OCI-LY1 (cell line): Measurements from ENCODE around the gene CACNA2D3.

Experiments
- EZH2 ChIP-seq: fragments of 200-600 bp; sonication (generic), shearing (Covaris generic); IDR thresholded peaks from 2 replicates; pipeline ENCODE4 v1.8.0; 2017; ENCODE audit warnings: borderline replicate concordance, mixed run types, mild to moderate bottlenecking, antibody characterized with exemption, low read length, moderate library complexity, mixed read lengths
- TF ChIP-seq, protein P1 (sequence below): fragments of 200-600 bp; sonication (generic), shearing (Covaris generic); IDR thresholded peaks from 2 replicates; pipeline ENCODE4 v1.5.1; 2017; ENCODE audit warnings: mild to moderate bottlenecking, antibody characterized with exemption, low read length, moderate library complexity, mixed read lengths

DNA sequence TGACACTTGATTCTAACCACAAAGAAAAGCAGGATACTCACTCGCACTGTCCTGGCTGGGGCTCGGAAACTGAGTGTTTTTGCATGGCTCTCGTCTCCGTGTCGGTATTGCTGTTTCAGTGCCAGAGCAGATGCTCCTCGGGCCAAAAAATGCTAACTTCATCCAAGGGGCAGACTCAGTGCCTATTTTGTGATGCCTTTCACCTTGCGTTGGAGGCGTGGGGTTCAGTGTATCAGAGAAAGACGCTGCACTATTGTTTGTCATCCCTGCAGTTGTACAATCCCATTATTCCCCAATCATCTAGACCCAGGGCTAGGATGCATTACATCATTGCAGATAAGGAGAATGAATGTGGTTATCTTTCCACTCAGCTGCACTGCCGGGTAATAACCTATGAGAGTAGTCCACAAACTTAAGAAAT is 1.4 kb downstream of the CACNA2D3 start:
- TF ChIP-seq, protein P1, sequence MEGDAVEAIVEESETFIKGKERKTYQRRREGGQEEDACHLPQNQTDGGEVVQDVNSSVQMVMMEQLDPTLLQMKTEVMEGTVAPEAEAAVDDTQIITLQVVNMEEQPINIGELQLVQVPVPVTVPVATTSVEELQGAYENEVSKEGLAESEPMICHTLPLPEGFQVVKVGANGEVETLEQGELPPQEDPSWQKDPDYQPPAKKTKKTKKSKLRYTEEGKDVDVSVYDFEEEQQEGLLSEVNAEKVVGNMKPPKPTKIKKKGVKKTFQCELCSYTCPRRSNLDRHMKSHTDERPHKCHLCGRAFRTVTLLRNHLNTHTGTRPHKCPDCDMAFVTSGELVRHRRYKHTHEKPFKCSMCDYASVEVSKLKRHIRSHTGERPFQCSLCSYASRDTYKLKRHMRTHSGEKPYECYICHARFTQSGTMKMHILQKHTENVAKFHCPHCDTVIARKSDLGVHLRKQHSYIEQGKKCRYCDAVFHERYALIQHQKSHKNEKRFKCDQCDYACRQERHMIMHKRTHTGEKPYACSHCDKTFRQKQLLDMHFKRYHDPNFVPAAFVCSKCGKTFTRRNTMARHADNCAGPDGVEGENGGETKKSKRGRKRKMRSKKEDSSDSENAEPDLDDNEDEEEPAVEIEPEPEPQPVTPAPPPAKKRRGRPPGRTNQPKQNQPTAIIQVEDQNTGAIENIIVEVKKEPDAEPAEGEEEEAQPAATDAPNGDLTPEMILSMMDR = no peak
- no peak for TF ChIP-seq EZH2
